Measurements from ENCODE around the gene SMOC1.

The SMOC1 gene

GRCh38 chr14:69879175-69880043 lies at the start of gene SMOC1:
Gene SMOC1 (plus strand): TSS chr14:69879416. CDS start chr14:69879679, 263 bp downstream.
- no peak for DNase-seq

GRCh38 chr14:69838881-69839416 lies 40.3 kb upstream of the SMOC1 start:
- no peak for DNase-seq

GRCh38 chr14:69839661-69840060 lies 39.6 kb upstream of the SMOC1 start:
- no peak for DNase-seq

- no peak for DNase-seq
Measured at GRCh38 chr14:69841656-69842055, 37.6 kb upstream of the SMOC1 start.

GRCh38 chr14:69842686-69843420 lies 36.4 kb upstream of the SMOC1 start:
- DNase-seq: no peak

GRCh38 chr14:69844171-69844570 lies 35.0 kb upstream of the SMOC1 start:
- DNase-seq: no peak

GRCh38 chr14:69845050-69845581 lies 34.1 kb upstream of the SMOC1 start:
- no peak for DNase-seq

- DNase-seq: no peak
Measured at GRCh38 chr14:69845787-69846186, 33.4 kb upstream of the SMOC1 start.

- DNase-seq: no peak
Measured at GRCh38 chr14:69848156-69848555, 31.1 kb upstream of the SMOC1 start.

GRCh38 chr14:69848903-69849391 lies 30.3 kb upstream of the SMOC1 start:
- DNase-seq: no peak

- DNase-seq: no peak
Measured at GRCh38 chr14:69850086-69850735, 29.0 kb upstream of the SMOC1 start.

GRCh38 chr14:69850736-69851112 lies 28.5 kb upstream of the SMOC1 start:
- DNase-seq: no peak

- DNase-seq: no peak
Measured at GRCh38 chr14:69852531-69853321, 26.5 kb upstream of the SMOC1 start.

GRCh38 chr14:69853774-69854173 lies 25.4 kb upstream of the SMOC1 start:
- no peak for DNase-seq

- DNase-seq: no peak
Measured at GRCh38 chr14:69854598-69854997, 24.6 kb upstream of the SMOC1 start.

- DNase-seq: no peak
Measured at GRCh38 chr14:69855180-69855832, 23.9 kb upstream of the SMOC1 start.

GRCh38 chr14:69858801-69859200 lies 20.4 kb upstream of the SMOC1 start:
- DNase-seq: no peak

- DNase-seq: no peak
Measured at GRCh38 chr14:69859591-69859990, 19.6 kb upstream of the SMOC1 start.

GRCh38 chr14:69860221-69860620 lies 19.0 kb upstream of the SMOC1 start:
- no peak for DNase-seq

GRCh38 chr14:69861025-69861569 lies 18.1 kb upstream of the SMOC1 start:
- DNase-seq: no peak

- DNase-seq: no peak
Measured at GRCh38 chr14:69863083-69863482, 16.1 kb upstream of the SMOC1 start.
